LNCaP clone FGC (cell line): ENCODE measurements around the gene APOC3.

ENCODE experiments used
- DNase-seq: peaks from one replicate; pipeline ENCODE4 v3.0.0-alpha.2; 2011; ENCODE audit warnings: low read depth
- H3K4me3 ChIP-seq: 2 replicates; pipeline ENCODE4 v1.5.1; 2011; ENCODE audit warnings: mild to moderate bottlenecking, low read depth, low read length, control low read depth
- TF ChIP-seq, protein P1 (sequence below): IDR thresholded peaks from 2 replicates; pipeline ENCODE4 v1.5.1; 2012; ENCODE audit warnings: mild to moderate bottlenecking; ENCODE audit not compliant: control insufficient read depth, insufficient read depth; ENCODE audit errors: extremely low read depth

APOC3 gene

GRCh38 chr11:116873381-116873780, 43.7 kb downstream of the APOC3 start:
- no peak for DNase-seq
- TF ChIP-seq, protein P1, sequence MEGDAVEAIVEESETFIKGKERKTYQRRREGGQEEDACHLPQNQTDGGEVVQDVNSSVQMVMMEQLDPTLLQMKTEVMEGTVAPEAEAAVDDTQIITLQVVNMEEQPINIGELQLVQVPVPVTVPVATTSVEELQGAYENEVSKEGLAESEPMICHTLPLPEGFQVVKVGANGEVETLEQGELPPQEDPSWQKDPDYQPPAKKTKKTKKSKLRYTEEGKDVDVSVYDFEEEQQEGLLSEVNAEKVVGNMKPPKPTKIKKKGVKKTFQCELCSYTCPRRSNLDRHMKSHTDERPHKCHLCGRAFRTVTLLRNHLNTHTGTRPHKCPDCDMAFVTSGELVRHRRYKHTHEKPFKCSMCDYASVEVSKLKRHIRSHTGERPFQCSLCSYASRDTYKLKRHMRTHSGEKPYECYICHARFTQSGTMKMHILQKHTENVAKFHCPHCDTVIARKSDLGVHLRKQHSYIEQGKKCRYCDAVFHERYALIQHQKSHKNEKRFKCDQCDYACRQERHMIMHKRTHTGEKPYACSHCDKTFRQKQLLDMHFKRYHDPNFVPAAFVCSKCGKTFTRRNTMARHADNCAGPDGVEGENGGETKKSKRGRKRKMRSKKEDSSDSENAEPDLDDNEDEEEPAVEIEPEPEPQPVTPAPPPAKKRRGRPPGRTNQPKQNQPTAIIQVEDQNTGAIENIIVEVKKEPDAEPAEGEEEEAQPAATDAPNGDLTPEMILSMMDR: no peak
- H3K4me3 ChIP-seq: no peak overlapping the region

GRCh38 chr11:116874251-116874650, 44.5 kb downstream of the APOC3 start:
- TF ChIP-seq, protein P1: no peak
- DNase-seq: peak; percentile 46

GRCh38 chr11:116875194-116875593, 45.5 kb downstream of the APOC3 start:
- TF ChIP-seq, protein P1: no peak

More at GRCh38 chr11:116874251-116874650, 44.5 kb downstream of the APOC3 start:
- no peak overlapping the region for H3K4me3 ChIP-seq

DNA sequence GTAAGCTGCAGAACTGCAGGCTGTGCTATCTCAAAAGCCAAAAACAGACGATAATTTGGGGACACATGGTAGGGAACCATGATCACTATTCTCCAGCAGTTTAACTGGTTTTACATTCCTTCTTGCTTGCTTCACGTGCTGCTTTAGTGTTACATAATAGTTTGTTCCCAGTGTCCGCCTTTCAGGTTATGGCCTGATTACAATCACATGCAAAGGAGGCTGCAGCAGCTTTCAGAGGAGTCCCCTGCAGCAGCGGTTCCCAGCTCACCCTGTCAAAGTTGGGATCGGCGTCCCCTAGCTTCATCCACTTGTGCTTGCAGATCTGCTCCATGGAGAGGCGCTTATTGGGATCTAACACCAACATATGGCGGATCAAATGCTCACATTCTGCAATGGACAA, 46.9 kb downstream of the APOC3 start:
- TF ChIP-seq, protein P1: no peak
- no peak for DNase-seq
- H3K4me3 ChIP-seq: no peak overlapping the region

More at GRCh38 chr11:116875194-116875593, 45.5 kb downstream of the APOC3 start:
- no peak overlapping the region for H3K4me3 ChIP-seq
- DNase-seq: no peak

- TF ChIP-seq, protein P1: peak; percentile 76
- DNase-seq: peak; percentile 30
- H3K4me3 ChIP-seq: no peak overlapping the region
These were observed 50.3 kb downstream of the APOC3 start for GRCh38 chr11:116879800-116880625.

GRCh38 chr11:116881143-116881542, 51.4 kb downstream of the APOC3 start:
- no peak overlapping the region for H3K4me3 ChIP-seq
- DNase-seq: no peak
- TF ChIP-seq, protein P1: no peak
